Progenitor cell of endocrine pancreas (in vitro differentiated cells): ENCODE results near the gene ASPRV1. TPM values are rescaled to one million over a fixed set of nuclear protein-coding genes. Genes with fewer than 3 reads are reported as not detected.

Experiments used
- DNase-seq: peaks from one replicate; pipeline ENCODE4 v3.0.0; 2021; ENCODE audit warnings: low spot score; ENCODE audit not compliant: unreplicated experiment
- H3K27ac Mint-ChIP-seq: 2 replicates; pipeline ENCODE4 v1.8.0; 2021; ENCODE audit warnings: mild to moderate bottlenecking, moderate library complexity, mixed read lengths
- H3K27me3 Mint-ChIP-seq: 2 replicates; pipeline ENCODE4 v1.8.0; 2021; ENCODE audit warnings: mixed read lengths
- H3K36me3 Mint-ChIP-seq: 2 replicates; pipeline ENCODE4 v1.8.0; 2022; ENCODE audit warnings: mixed read lengths; ENCODE audit not compliant: insufficient read depth
- H3K4me1 Mint-ChIP-seq: 2 replicates; pipeline ENCODE4 v1.8.0; 2021; ENCODE audit warnings: low read depth, mixed read lengths
- H3K4me3 Mint-ChIP-seq: 2 replicates; pipeline ENCODE4 v1.8.0; 2021; ENCODE audit warnings: low read depth, mild to moderate bottlenecking, moderate library complexity, mixed read lengths
- H3K9me3 Mint-ChIP-seq: 2 replicates; pipeline ENCODE4 v1.8.0; 2021; ENCODE audit warnings: low read depth, mixed read lengths
- CTCF ChIP-seq: fragments of 200-600 bp; sonication (generic); IDR thresholded peaks from one replicate; pipeline ENCODE4 v1.5.0; 2021; ENCODE audit warnings: antibody characterized with exemption, mild to moderate bottlenecking; ENCODE audit not compliant: unreplicated experiment
- total RNA-seq: library from RNA; stranded (reverse); gene quantifications from 2 replicates; pipeline ENCODE4 v1.2.1, GENCODE V29; 2021

The ASPRV1 gene
- total RNA-seq, 1 donor from 2014 or later: 1.1 TPM

- no peak for DNase-seq
Observed at GRCh38 chr2:69936906-69937305, 24.5 kb downstream of the ASPRV1 start.

GRCh38 chr2:69935011-69935410, 26.4 kb downstream of the ASPRV1 start:
- Mint-ChIP-seq H3K36me3 (peaks cover 22% of the 10 kb centered on the region), H3K9me3 (no peaks in the 10 kb centered on the region), H3K4me3 (no peak overlapping the region), H3K4me1 (peaks cover 9% of the 10 kb centered on the region), H3K27me3 (no peaks in the 10 kb centered on the region), H3K27ac (no peak overlapping the region)
- TF ChIP-seq CTCF: no peak
- no peak for DNase-seq

More at GRCh38 chr2:69936906-69937305, 24.5 kb downstream of the ASPRV1 start:
- Mint-ChIP-seq H3K27me3 (no peaks in the 10 kb centered on the region), H3K4me1 (peaks cover 12% of the 10 kb centered on the region), H3K36me3 (peaks cover 22% of the 10 kb centered on the region), H3K27ac (no peak overlapping the region), H3K9me3 (no peaks in the 10 kb centered on the region), H3K4me3 (no peak overlapping the region)
- no peak for TF ChIP-seq CTCF

- Mint-ChIP-seq H3K9me3 (no peaks in the 10 kb centered on the region), H3K27ac (no peak overlapping the region), H3K4me1 (peaks cover 4% of the 10 kb centered on the region), H3K27me3 (no peaks in the 10 kb centered on the region), H3K4me3 (no peak overlapping the region), H3K36me3 (peaks cover 20% of the 10 kb centered on the region)
- no peak for DNase-seq
- TF ChIP-seq CTCF: no peak
Observed at GRCh38 chr2:69934614-69934908, 26.9 kb downstream of the ASPRV1 start.

- Mint-ChIP-seq H3K27ac (no peak overlapping the region), H3K36me3 (peaks cover 17% of the 10 kb centered on the region), H3K4me3 (no peak overlapping the region), H3K4me1 (peaks cover 3% of the 10 kb centered on the region), H3K9me3 (no peaks in the 10 kb centered on the region), H3K27me3 (no peaks in the 10 kb centered on the region)
- TF ChIP-seq CTCF: no peak
- DNase-seq: no peak
Observed at GRCh38 chr2:69933839-69934613, 27.4 kb downstream of the ASPRV1 start.

GRCh38 chr2:69933254-69933828, 28.1 kb downstream of the ASPRV1 start:
- Mint-ChIP-seq H3K4me1 (peaks cover 3% of the 10 kb centered on the region), H3K4me3 (no peak overlapping the region), H3K27ac (no peak overlapping the region), H3K9me3 (no peaks in the 10 kb centered on the region), H3K36me3 (peaks cover 10% of the 10 kb centered on the region), H3K27me3 (no peaks in the 10 kb centered on the region)
- no peak for DNase-seq
- no peak for TF ChIP-seq CTCF
